HG02759 (cell line): Measurements from ENCODE around the gene TPGS1.
"Not testable (repeated sequence)": the region's sequence is repeated elsewhere in the genome, so short reads cannot be mapped to it uniquely, and the experiment has no call there.

Experiments
- ATAC-seq: cut with Tn5 transposase; IDR thresholded peaks from one replicate; pipeline ENCODE4 v1.9.1; 2021; ENCODE audit warnings: mild to moderate bottlenecking, moderate library complexity; ENCODE audit not compliant: unreplicated experiment

TPGS1 gene

GRCh38 chr19:475360-475759 lies 31.9 kb upstream of the TPGS1 start:
- ATAC-seq: no peak

GRCh38 chr19:478236-478903 lies 28.9 kb upstream of the TPGS1 start:
- no peak for ATAC-seq

- ATAC-seq: no peak
These were observed 28.3 kb upstream of the TPGS1 start for GRCh38 chr19:478976-479375.

- ATAC-seq: no peak
These were observed 27.1 kb upstream of the TPGS1 start for GRCh38 chr19:480016-480855.

- ATAC-seq: not testable (repeated sequence)
These were observed 26.2 kb upstream of the TPGS1 start for GRCh38 chr19:481100-481499.

GRCh38 chr19:482186-483041 lies 24.9 kb upstream of the TPGS1 start:
- no peak for ATAC-seq

- ATAC-seq: no peak
These were observed 23.8 kb upstream of the TPGS1 start for GRCh38 chr19:483332-484072.

GRCh38 chr19:484494-484893 lies 22.8 kb upstream of the TPGS1 start:
- no peak for ATAC-seq

- ATAC-seq: no peak
These were observed 22.2 kb upstream of the TPGS1 start for GRCh38 chr19:485077-485476.

GRCh38 chr19:485583-486236 lies 21.6 kb upstream of the TPGS1 start:
- no peak for ATAC-seq

- ATAC-seq: peak; percentile 83
These were observed 18.5 kb upstream of the TPGS1 start for GRCh38 chr19:488505-489417.

GRCh38 chr19:489418-490196 lies 17.7 kb upstream of the TPGS1 start:
- ATAC-seq: no peak

GRCh38 chr19:491146-491741 lies 16.1 kb upstream of the TPGS1 start:
- ATAC-seq: no peak

GRCh38 chr19:492091-492531 lies 15.2 kb upstream of the TPGS1 start:
- no peak for ATAC-seq

- no peak for ATAC-seq
These were observed 13.7 kb upstream of the TPGS1 start for GRCh38 chr19:493391-494170.

GRCh38 chr19:494171-495080 lies 12.9 kb upstream of the TPGS1 start:
- ATAC-seq: no peak
